Measurements from ENCODE around the gene RXRG.
"Not testable (repeated sequence)": the region's sequence is repeated elsewhere in the genome, so short reads cannot be mapped to it uniquely, and the experiment has no call there.

Gene RXRG

DNA sequence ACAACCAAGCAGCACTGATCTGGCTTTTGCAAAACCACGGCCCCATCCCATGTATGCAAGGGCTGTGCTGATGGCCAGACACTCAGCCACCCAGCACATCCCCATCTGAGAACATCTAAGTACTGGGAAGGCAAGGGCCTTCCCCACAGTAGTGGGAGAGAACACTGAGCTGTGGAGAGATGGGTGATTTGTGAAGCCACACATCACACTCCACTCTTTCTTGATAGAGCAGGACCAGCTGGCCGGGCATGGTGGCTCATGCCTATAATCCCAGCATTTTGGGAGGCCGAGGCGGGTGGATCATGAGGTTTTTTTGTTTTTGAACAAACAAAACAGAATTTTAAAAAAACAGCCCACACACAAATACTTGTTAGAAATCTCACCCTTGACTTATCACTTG lies 28.2 kb upstream of the RXRG start:
- peaks cover 0 to 2% of the 10 kb centered on the region in 2 donors for H3K27me3 ChIP-seq (ENCODE audit: control insufficient read depth in 1 of 2, insufficient read depth in 2 of 2, low read length in 2 of 2)
- H3K9me3 ChIP-seq (ENCODE audit: control insufficient read depth in 2 of 2, low read length in 2 of 2): peaks cover 0 to 2% of the 10 kb centered on the region in 2 donors
- H3K4me3 ChIP-seq (ENCODE audit: low read length in 2 of 2): no peak overlapping the region
- H3K9ac ChIP-seq (ENCODE audit: low read length in 2 of 2): no peak overlapping the region
- H3K27ac ChIP-seq (ENCODE audit: low read length): no peak overlapping the region
- H3K36me3 ChIP-seq (ENCODE audit: control insufficient read depth in 2 of 2, insufficient read depth in 2 of 2, low read length in 2 of 2): no peaks in the 10 kb centered on the region
- H3K4me1 ChIP-seq (ENCODE audit: control insufficient read depth, insufficient read depth, low read length): no peaks in the 10 kb centered on the region

DNA sequence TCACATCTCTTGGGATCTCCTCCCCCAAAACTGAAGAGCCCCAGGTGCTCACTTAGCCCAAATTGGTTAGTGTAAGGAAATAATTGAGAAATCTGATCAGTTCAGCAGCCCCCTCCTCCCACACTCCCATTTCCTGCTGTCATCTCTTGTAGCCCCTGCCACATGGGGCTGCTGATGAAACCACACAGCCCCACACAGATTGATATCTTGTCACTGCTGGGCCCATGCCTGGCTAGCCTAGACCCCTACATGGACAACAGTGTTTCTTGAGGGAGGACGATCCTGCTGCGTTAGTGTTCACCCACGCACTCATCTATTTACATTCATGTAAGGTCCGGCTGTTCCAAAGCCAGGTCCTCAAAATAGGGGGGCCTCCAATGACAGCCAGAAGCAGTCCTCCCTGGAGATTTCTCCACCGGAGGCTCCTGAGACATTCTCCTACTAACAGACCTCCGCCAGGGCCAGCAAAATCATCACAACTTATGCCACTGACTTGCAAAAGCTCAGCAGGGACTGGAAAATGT lies 23.9 kb upstream of the RXRG start:
- H3K9me3 ChIP-seq (ENCODE audit: control insufficient read depth in 2 of 2, low read length in 2 of 2): peaks cover 0 to 2% of the 10 kb centered on the region in 2 donors
- H3K27ac ChIP-seq (ENCODE audit: low read length): no peak overlapping the region
- no peaks in the 10 kb centered on the region for H3K4me1 ChIP-seq (ENCODE audit: control insufficient read depth, insufficient read depth, low read length)
- H3K9ac ChIP-seq (ENCODE audit: low read length in 2 of 2): no peak overlapping the region
- H3K36me3 ChIP-seq (ENCODE audit: control insufficient read depth in 2 of 2, insufficient read depth in 2 of 2, low read length in 2 of 2): no peaks in the 10 kb centered on the region
- H3K4me3 ChIP-seq (ENCODE audit: low read length in 2 of 2): no peak overlapping the region
- peaks cover 0 to 2% of the 10 kb centered on the region in 2 donors for H3K27me3 ChIP-seq (ENCODE audit: control insufficient read depth in 1 of 2, insufficient read depth in 2 of 2, low read length in 2 of 2)

DNA sequence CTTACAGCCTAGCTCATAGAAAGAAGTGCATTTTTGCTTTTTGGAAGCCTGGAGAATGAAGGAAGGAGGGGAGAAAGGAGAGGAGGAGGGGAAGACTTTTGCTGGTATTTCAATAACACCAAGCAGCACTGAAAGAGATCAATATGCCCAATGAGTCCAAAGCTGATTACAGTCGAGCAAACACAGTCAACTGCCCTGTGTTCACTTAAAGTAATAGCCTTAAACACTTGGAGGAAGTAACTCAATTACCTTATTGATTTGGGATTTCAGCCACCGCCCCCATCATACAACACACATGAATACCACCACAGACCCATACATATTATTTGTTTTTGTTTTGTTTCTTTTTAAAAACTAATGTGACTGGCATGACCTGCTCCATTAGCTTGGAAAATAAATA lies 23.3 kb upstream of the RXRG start:
- Histone ChIP-seq H3K9ac (ENCODE audit: low read length in 2 of 2) (no peak overlapping the region), H3K9me3 (ENCODE audit: control insufficient read depth in 2 of 2, low read length in 2 of 2) (peaks cover 0 to 2% of the 10 kb centered on the region in 2 donors), H3K36me3 (ENCODE audit: control insufficient read depth in 2 of 2, insufficient read depth in 2 of 2, low read length in 2 of 2) (no peaks in the 10 kb centered on the region), H3K4me1 (ENCODE audit: control insufficient read depth, insufficient read depth, low read length) (no peaks in the 10 kb centered on the region), H3K4me3 (ENCODE audit: low read length in 2 of 2) (no peak overlapping the region), H3K27ac (ENCODE audit: low read length) (no peak overlapping the region), H3K27me3 (ENCODE audit: control insufficient read depth in 1 of 2, insufficient read depth in 2 of 2, low read length in 2 of 2) (peaks cover 0 to 2% of the 10 kb centered on the region in 2 donors)

DNA sequence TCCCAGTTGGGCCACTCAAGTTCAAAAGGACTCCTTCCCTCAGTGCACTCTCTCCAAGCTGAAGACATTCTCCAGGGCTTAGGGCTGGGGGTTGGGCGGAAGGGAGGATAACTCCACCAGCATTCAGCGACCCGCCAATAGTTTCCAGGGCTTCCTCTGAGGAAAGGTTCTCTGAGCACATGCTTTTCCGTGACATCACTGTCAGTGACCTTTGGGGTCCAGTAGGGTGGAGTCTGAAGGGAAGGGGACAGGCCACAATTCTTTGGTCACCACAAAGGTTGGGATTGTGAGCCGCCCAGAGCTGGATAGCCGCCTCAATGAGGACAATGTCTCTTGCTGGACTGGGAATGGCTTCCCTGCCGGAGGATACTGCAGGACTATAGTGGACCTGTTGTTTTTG lies 22.8 kb upstream of the RXRG start:
- Histone ChIP-seq H3K36me3 (ENCODE audit: control insufficient read depth in 2 of 2, insufficient read depth in 2 of 2, low read length in 2 of 2) (no peaks in the 10 kb centered on the region), H3K4me3 (ENCODE audit: low read length in 2 of 2) (no peak overlapping the region), H3K27me3 (ENCODE audit: control insufficient read depth in 1 of 2, insufficient read depth in 2 of 2, low read length in 2 of 2) (peaks cover 0 to 2% of the 10 kb centered on the region in 2 donors), H3K9ac (ENCODE audit: low read length in 2 of 2) (no peak overlapping the region), H3K27ac (ENCODE audit: low read length) (no peak overlapping the region), H3K9me3 (ENCODE audit: control insufficient read depth in 2 of 2, low read length in 2 of 2) (peaks cover 0 to 2% of the 10 kb centered on the region in 2 donors), H3K4me1 (ENCODE audit: control insufficient read depth, insufficient read depth, low read length) (no peaks in the 10 kb centered on the region)

DNA sequence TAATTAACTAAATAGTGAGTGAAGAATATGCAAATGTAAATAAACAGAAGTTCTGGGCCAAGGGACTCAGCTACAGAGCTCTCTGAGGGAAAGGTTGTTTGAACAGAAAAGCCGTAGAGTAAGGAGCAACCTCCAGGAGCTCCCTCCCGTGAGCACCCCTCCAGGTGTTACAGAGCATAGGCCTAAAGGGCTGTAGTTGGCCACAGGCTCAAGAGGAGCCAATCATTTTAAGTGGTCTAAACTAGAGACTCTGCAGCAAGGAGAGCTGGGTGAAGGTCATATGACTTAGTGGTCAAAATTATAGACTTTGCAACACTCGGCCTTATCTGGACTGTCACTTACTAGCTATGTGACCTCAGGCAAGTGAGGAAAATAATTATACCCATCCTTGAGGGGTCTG lies 19.1 kb upstream of the RXRG start:
- Histone ChIP-seq H3K27me3 (ENCODE audit: control insufficient read depth in 1 of 2, insufficient read depth in 2 of 2, low read length in 2 of 2) (peaks cover 0 to 2% of the 10 kb centered on the region in 2 donors), H3K9me3 (ENCODE audit: control insufficient read depth in 2 of 2, low read length in 2 of 2) (peaks cover 0 to 2% of the 10 kb centered on the region in 2 donors), H3K36me3 (ENCODE audit: control insufficient read depth in 2 of 2, insufficient read depth in 2 of 2, low read length in 2 of 2) (no peaks in the 10 kb centered on the region)

DNA sequence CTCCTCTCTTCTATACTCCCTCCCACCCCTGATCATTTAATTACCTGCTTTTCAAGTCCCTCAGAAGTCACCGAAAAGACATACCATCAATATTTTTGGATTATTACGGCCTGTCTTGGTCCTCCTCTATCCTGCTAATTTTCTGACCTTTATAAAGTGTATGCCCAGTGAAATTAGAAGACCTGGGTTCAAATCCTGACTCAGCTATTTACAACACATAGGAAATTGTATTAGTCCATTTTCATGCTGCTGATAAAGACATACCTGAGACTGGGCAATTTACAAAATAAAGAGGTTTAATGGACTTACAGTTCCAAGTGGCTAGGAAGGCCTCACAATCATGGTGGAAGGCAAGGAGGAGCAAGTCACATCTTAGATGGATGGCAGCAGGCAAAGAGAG lies 14.8 kb upstream of the RXRG start:
- not testable (repeated sequence) for H3K36me3 ChIP-seq (ENCODE audit: control insufficient read depth in 2 of 2, insufficient read depth in 2 of 2, low read length in 2 of 2); H3K4me3 ChIP-seq (ENCODE audit: low read length in 2 of 2); H3K27me3 ChIP-seq (ENCODE audit: control insufficient read depth in 1 of 2, insufficient read depth in 2 of 2, low read length in 2 of 2); H3K9me3 ChIP-seq (ENCODE audit: control insufficient read depth in 2 of 2, low read length in 2 of 2); H3K27ac ChIP-seq (ENCODE audit: low read length); H3K9ac ChIP-seq (ENCODE audit: low read length in 2 of 2); H3K4me1 ChIP-seq (ENCODE audit: control insufficient read depth, insufficient read depth, low read length)

More for the DNA sequence above, 19.1 kb upstream of the RXRG start:
- Histone ChIP-seq H3K4me1 (ENCODE audit: control insufficient read depth, insufficient read depth, low read length) (no peaks in the 10 kb centered on the region), H3K9ac (ENCODE audit: low read length in 2 of 2) (no peak overlapping the region), H3K4me3 (ENCODE audit: low read length in 2 of 2) (no peak overlapping the region), H3K27ac (ENCODE audit: low read length) (no peak overlapping the region)

DNA sequence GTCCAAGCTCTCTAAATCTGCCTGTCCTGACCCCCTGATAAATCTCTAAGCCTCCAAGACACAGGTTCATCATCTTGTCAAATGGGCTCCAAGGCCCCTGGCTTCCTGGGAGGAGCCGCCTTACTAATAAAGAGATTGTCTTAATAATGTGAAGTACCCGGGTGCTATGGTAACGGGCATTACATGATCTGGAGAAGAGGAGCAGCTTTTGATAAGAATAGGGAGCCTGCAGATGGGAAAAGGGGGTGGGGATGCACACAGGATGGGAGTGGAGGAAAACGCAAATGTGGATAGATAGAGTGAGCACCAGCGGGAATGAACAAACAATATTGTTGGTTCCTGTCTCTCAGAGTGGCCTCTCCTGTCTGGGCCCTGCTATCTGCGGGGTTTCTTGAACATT lies 11.9 kb upstream of the RXRG start:
- Histone ChIP-seq H3K9me3 (ENCODE audit: control insufficient read depth in 2 of 2, low read length in 2 of 2) (peaks cover 0 to 2% of the 10 kb centered on the region in 2 donors), H3K9ac (ENCODE audit: low read length in 2 of 2) (no peak overlapping the region), H3K36me3 (ENCODE audit: control insufficient read depth in 2 of 2, insufficient read depth in 2 of 2, low read length in 2 of 2) (no peaks in the 10 kb centered on the region), H3K27ac (ENCODE audit: low read length) (no peak overlapping the region), H3K4me3 (ENCODE audit: low read length in 2 of 2) (no peak overlapping the region), H3K27me3 (ENCODE audit: control insufficient read depth in 1 of 2, insufficient read depth in 2 of 2, low read length in 2 of 2) (no peaks in the 10 kb centered on the region), H3K4me1 (ENCODE audit: control insufficient read depth, insufficient read depth, low read length) (no peaks in the 10 kb centered on the region)

DNA sequence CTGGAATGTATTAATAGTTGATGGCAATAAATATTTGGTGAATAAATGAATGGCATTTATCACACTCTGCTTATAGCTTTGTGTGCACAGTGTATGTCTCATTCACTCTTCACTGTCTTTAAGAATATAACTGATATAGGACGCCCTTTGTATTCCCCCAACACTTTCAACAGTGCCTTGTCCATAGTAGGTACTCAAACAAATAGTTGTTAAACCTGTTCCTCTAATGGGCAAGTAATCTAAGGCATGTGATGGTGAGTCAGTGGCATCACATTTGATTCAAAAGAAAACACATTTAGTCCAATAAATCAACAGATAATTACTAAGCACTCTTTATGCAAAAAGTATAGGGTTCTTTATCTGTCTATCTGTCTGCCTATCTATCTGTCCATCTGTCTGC lies 11.2 kb upstream of the RXRG start:
- no peak overlapping the region for H3K27ac ChIP-seq (ENCODE audit: low read length)
- H3K9ac ChIP-seq (ENCODE audit: low read length in 2 of 2): no peak overlapping the region
- H3K36me3 ChIP-seq (ENCODE audit: control insufficient read depth in 2 of 2, insufficient read depth in 2 of 2, low read length in 2 of 2): no peaks in the 10 kb centered on the region
- no peak overlapping the region for H3K4me3 ChIP-seq (ENCODE audit: low read length in 2 of 2)
- H3K4me1 ChIP-seq (ENCODE audit: control insufficient read depth, insufficient read depth, low read length): no peaks in the 10 kb centered on the region
- H3K27me3 ChIP-seq (ENCODE audit: control insufficient read depth in 1 of 2, insufficient read depth in 2 of 2, low read length in 2 of 2): no peaks in the 10 kb centered on the region
- peaks cover 0 to 2% of the 10 kb centered on the region in 2 donors for H3K9me3 ChIP-seq (ENCODE audit: control insufficient read depth in 2 of 2, low read length in 2 of 2)

DNA sequence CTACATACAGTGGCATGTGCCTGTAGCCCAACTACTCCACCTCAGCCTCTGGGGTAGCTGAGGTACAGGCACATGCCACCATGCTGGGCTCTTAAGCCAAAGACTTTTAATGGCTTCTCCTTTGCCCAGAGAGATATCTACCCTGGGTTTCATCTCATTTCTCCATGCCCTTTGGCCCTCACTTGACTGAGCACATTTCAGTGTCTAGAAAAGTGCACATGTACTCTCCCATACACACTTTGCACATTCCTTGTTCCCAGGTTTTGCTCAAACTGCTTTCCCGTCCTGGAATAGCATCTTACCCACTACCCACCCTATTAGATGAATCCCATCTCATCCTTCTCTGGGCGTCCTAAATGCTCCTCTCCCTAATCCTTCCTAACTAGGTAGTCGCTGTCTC lies 10.2 kb upstream of the RXRG start:
- H3K4me1 ChIP-seq (ENCODE audit: control insufficient read depth, insufficient read depth, low read length): no peaks in the 10 kb centered on the region
- no peaks in the 10 kb centered on the region for H3K9me3 ChIP-seq (ENCODE audit: control insufficient read depth in 2 of 2, low read length in 2 of 2)
- H3K27ac ChIP-seq (ENCODE audit: low read length): no peak overlapping the region
- H3K4me3 ChIP-seq (ENCODE audit: low read length in 2 of 2): no peak overlapping the region
- H3K9ac ChIP-seq (ENCODE audit: low read length in 2 of 2): no peak overlapping the region
- H3K27me3 ChIP-seq (ENCODE audit: control insufficient read depth in 1 of 2, insufficient read depth in 2 of 2, low read length in 2 of 2): no peaks in the 10 kb centered on the region
- no peaks in the 10 kb centered on the region for H3K36me3 ChIP-seq (ENCODE audit: control insufficient read depth in 2 of 2, insufficient read depth in 2 of 2, low read length in 2 of 2)

DNA sequence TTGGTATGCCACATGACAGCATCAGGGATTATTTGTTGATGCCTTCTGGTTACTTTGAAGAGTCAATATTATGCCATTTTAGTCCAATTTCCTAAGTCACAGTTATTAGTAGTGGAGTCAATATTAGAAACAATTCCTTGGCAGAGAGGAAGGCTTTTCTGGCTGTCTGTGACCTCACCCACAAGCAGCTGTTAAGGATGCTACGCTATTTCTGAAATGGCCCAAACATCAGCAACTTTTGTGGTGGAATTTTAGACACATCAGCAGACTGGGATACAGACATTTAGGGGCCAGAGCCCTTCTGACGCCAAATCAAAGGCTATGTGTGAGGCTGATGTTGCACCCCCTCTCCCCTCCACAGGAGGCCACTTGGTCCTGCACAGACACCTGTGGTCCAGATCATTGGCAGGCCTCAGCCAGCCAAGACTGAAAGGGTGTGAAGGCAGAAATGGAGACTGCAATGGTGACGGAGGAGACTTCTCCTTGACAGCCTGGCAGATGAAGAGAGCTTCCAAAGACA lies 9.2 kb upstream of the RXRG start:
- H3K27ac ChIP-seq (ENCODE audit: low read length): no peak overlapping the region
- H3K4me3 ChIP-seq (ENCODE audit: low read length in 2 of 2): no peak overlapping the region
- H3K9ac ChIP-seq (ENCODE audit: low read length in 2 of 2): no peak overlapping the region
- no peaks in the 10 kb centered on the region for H3K4me1 ChIP-seq (ENCODE audit: control insufficient read depth, insufficient read depth, low read length)
- H3K9me3 ChIP-seq (ENCODE audit: control insufficient read depth in 2 of 2, low read length in 2 of 2): no peaks in the 10 kb centered on the region
- H3K36me3 ChIP-seq (ENCODE audit: control insufficient read depth in 2 of 2, insufficient read depth in 2 of 2, low read length in 2 of 2): no peaks in the 10 kb centered on the region
- no peaks in the 10 kb centered on the region for H3K27me3 ChIP-seq (ENCODE audit: control insufficient read depth in 1 of 2, insufficient read depth in 2 of 2, low read length in 2 of 2)

DNA sequence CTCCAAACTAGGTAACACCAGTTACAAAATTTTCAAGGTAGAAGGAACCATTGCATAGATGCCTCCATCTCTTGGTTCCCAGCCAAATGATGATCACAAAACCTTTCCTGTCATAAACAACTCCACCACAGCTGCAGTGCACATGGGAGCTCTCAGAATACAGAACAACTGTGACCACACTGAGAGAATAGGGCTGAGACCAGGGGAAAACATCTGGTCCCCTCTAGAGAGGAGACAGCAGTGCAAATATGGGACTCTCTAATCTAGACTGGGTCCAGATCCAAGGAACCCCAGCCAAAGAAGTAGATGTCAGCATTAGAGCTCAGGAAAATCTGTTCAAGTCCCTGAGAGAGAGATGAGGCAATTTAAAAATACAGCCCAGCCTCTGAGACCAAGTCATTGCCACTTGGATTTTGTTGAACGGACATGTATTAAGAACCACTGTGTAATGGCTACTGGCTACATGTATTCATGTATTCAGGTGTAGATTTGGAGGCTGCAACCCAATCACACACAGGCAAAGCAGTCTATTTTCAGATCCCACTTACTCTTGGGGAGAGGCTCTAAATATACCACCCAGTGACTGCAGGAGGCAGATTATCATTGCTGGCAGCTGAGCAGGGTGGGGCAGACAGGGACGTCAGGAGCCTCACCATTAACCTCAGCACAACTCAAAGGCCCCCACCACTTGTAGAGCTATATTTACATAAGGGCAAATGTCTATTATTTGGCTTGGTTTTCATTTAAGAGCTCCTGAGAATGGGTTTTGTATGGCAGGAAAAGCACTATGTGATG lies 7.6 kb upstream of the RXRG start:
- Histone ChIP-seq H3K27ac (ENCODE audit: low read length) (no peak overlapping the region), H3K27me3 (ENCODE audit: control insufficient read depth in 1 of 2, insufficient read depth in 2 of 2, low read length in 2 of 2) (no peaks in the 10 kb centered on the region), H3K9me3 (ENCODE audit: control insufficient read depth in 2 of 2, low read length in 2 of 2) (no peaks in the 10 kb centered on the region), H3K4me1 (ENCODE audit: control insufficient read depth, insufficient read depth, low read length) (no peaks in the 10 kb centered on the region), H3K4me3 (ENCODE audit: low read length in 2 of 2) (no peak overlapping the region), H3K36me3 (ENCODE audit: control insufficient read depth in 2 of 2, insufficient read depth in 2 of 2, low read length in 2 of 2) (no peaks in the 10 kb centered on the region), H3K9ac (ENCODE audit: low read length in 2 of 2) (no peak overlapping the region)

Data from stomach smooth muscle (tissue), 2 donors.